Breast epithelium (tissue), 4 donors: ENCODE data around the gene RHEB. TPM values are rescaled to one million over a fixed set of nuclear protein-coding genes. Genes with fewer than 3 reads are reported as not detected.

Source experiments
- DNase-seq, 2 donors: peaks; one replicate each; pipeline ENCODE4 v3.0.0-alpha.2; 2019; ENCODE audit warnings: low spot score in 2 of 2
- H3K27ac ChIP-seq, 2 donors: fragments of 200-600 bp; sonication (generic) in 1 of 2; one replicate each; pipeline ENCODE4 v1.5.1; 2016 to 2019; ENCODE audit warnings: mild to moderate bottlenecking in 1 of 2
- H3K27me3 ChIP-seq, 2 donors: fragments of 200-600 bp; sonication (generic) in 1 of 2; one replicate each; pipeline versions ENCODE4 v1.5.1 to v1.6.0; 2017 to 2019; ENCODE audit warnings: control low read depth in 1 of 2, mild to moderate bottlenecking in 1 of 2
- H3K36me3 ChIP-seq: fragments of 200-600 bp; one replicate; pipeline ENCODE4 v1.5.1; 2019
- H3K4me1 ChIP-seq, 2 donors: fragments of 200-600 bp; sonication (generic); one replicate each; pipeline ENCODE4 v1.5.1; 2016 to 2019; ENCODE audit warnings: control low read depth in 1 of 2
- H3K4me3 ChIP-seq, 3 donors: fragments of 200-600 bp; sonication (generic); 1 replicate in 2 of 3; 2 replicates in 1 of 3; pipeline ENCODE4 v1.5.1; 2016 to 2019; ENCODE audit warnings: mild to moderate bottlenecking in 3 of 3, moderate library complexity in 2 of 3
- H3K9me3 ChIP-seq, 2 donors: fragments of 200-600 bp; sonication (generic) in 1 of 2; one replicate each; pipeline ENCODE4 v1.5.1; 2016 to 2019; ENCODE audit warnings: control low read depth in 1 of 2
- POLR2A ChIP-seq: fragments of 450-650 bp; IDR thresholded peaks from one replicate; pipeline ENCODE4 v1.6.1; 2016; ENCODE audit warnings: antibody characterized with exemption, mild to moderate bottlenecking, moderate library complexity
- POLR2AphosphoS5 ChIP-seq, 3 donors: sonication (generic); formaldehyde crosslinking; IDR thresholded peaks; one replicate each; pipeline ENCODE4 v1.6.1; 2017; ENCODE audit warnings: antibody characterized with exemption in 3 of 3
- intact Hi-C: fragments of 100-400 bp; cut with DNase I; formaldehyde crosslinking; loops from one replicate; pipeline ENCODE4 v1.15.1; 2023; ENCODE audit warnings: low total_unique reads
- total RNA-seq, 3 donors: library from RNA; depleted of rRNA; stranded (reverse); fragments of >200 nt; gene quantifications; one replicate each; pipeline ENCODE4 v1.1.0, GENCODE V29; 2016
- TF ChIP-seq, protein P1 (sequence below), 3 donors: fragments of 450-650 bp; IDR thresholded peaks; one replicate each; pipeline ENCODE4 v1.5.1; 2016 to 2017; ENCODE audit warnings: antibody characterized with exemption in 3 of 3, mild to moderate bottlenecking in 3 of 3, moderate library complexity in 3 of 3

Gene RHEB
- total RNA-seq, 3 donors from 2014 or later, result 89.3 to 99.3 (median 95.0) TPM

DNA sequence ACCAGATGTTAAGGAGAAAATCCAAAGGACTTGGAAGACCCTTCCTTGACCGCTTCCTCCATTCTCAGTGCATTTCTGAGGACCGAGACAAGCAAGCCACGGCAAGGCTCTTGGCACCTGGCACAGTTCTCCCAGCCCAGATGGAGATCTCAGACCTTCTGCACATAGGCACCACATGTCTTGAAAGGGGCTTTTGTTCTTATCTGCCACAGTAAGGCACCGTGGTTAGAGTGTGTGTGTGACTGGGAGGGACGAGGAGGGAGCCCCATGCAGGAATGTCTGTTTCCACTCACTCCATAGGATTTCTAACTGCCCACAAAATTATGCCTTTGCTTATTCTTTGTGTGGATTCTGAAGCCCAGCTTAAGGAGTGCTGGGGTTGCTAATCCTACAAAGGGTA, 99.6 kb downstream of the RHEB start:
- DNase-seq, result no peak
- Histone ChIP-seq H3K4me3 (no peak overlapping the region), H3K9me3 (no peaks in the 10 kb centered on the region), H3K36me3 (no peaks in the 10 kb centered on the region), H3K27ac (peak overlapping the region; percentile 30 to 35), H3K27me3 (no peaks in the 10 kb centered on the region), H3K4me1 (no peaks in the 10 kb centered on the region)
- intact Hi-C loops, result no loop called here
- no peak for TF ChIP-seq POLR2AphosphoS5 (IDR thresholded peaks at IDR 0.05)

DNA sequence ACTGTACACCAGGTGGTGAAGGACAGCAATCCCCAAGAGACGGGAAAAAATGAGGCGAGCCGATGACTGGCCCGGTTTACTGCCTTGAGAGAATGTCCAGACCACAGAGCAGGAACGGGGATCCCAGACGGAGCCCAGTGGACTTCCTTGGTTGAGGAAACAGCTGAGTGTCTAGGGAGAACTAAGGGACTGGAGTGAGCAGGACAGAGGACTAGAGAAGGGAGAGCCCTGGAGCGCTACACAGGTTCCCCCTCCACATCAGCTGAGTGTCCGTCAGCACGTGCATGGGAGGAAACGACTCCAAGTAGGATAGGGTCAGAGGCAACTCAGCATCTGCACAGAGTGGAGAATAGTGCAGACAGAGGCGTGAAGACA, 102.8 kb downstream of the RHEB start:
- TF ChIP-seq, protein P1, sequence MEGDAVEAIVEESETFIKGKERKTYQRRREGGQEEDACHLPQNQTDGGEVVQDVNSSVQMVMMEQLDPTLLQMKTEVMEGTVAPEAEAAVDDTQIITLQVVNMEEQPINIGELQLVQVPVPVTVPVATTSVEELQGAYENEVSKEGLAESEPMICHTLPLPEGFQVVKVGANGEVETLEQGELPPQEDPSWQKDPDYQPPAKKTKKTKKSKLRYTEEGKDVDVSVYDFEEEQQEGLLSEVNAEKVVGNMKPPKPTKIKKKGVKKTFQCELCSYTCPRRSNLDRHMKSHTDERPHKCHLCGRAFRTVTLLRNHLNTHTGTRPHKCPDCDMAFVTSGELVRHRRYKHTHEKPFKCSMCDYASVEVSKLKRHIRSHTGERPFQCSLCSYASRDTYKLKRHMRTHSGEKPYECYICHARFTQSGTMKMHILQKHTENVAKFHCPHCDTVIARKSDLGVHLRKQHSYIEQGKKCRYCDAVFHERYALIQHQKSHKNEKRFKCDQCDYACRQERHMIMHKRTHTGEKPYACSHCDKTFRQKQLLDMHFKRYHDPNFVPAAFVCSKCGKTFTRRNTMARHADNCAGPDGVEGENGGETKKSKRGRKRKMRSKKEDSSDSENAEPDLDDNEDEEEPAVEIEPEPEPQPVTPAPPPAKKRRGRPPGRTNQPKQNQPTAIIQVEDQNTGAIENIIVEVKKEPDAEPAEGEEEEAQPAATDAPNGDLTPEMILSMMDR (IDR thresholded peaks at IDR 0.05), result no peak
- TF ChIP-seq POLR2A, result no peak
- no peak for TF ChIP-seq POLR2AphosphoS5 (IDR thresholded peaks at IDR 0.05)
- no peaks in the 10 kb centered on the region for H3K4me1 ChIP-seq
- intact Hi-C loops, result no loop called here

DNA sequence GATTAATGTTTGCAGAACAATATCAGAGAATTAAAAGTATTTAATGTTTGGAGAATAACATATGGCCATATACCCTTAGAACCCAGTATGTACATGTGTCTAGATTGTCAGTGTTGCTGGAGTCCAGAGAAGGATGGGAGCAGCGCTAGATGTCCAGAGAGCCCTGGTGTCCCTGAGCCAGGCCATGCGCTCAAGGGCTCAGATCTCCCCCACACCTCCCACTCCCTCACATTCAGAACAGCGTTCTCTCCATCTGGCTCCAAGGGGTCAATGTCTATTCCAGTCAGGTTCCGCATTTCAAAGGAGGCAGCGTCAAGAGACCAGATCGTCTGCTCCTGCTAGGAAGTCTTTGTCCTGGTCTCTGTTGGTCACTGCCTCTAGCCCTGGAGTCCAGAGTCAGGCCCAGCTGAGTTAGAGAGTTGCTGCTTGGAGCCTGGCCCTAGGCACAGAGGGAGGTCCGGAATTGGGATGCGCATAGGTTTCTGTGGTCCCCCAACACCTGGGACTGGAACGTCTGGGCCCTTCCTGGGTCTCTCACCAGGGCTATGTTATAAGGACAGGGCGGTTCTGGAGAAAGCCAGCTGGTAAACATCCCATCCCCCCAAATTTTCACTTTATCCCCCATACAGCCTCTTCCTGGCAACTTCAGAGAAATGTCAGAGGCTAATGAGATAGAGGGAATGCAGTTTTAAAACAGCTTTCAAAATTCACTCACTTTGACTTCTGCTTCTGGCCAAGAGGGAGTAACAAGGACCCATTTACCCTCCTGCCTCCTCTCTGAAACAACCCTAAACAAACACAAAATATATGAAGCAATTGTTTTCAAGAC, 103.4 kb downstream of the RHEB start:
- no peak for DNase-seq
- TF ChIP-seq POLR2A (no peak), POLR2AphosphoS5 (IDR thresholded peaks at IDR 0.05) (no peak)
- TF ChIP-seq, protein P1 (IDR thresholded peaks at IDR 0.05), result no peak
- no peaks in the 10 kb centered on the region for H3K9me3 ChIP-seq
- H3K4me1 ChIP-seq, result no peaks in the 10 kb centered on the region
- H3K27me3 ChIP-seq, result no peaks in the 10 kb centered on the region
- intact Hi-C loops, result no loop called here
- H3K36me3 ChIP-seq, result no peaks in the 10 kb centered on the region
- peak overlapping the region in 1 of 2 donors; percentile 36 for H3K27ac ChIP-seq
- H3K4me3 ChIP-seq, result no peak overlapping the region

More for the DNA sequence above, 102.8 kb downstream of the RHEB start:
- peak overlapping the region in 1 of 2 donors; percentile 36 for H3K27ac ChIP-seq
- no peaks in the 10 kb centered on the region for H3K27me3 ChIP-seq
- no peak overlapping the region for H3K4me3 ChIP-seq
- H3K36me3 ChIP-seq, result no peaks in the 10 kb centered on the region
- no peaks in the 10 kb centered on the region for H3K9me3 ChIP-seq
- DNase-seq, result no peak

Other genes starting within 250 kb of the RHEB start
- gene NUB1, start 178.1 kb downstream of the RHEB start, total RNA-seq, result 10 to 100 TPM; 61.9 to 71.7 (median 62.7) TPM
- 10 to 100 TPM; 15.5 to 61.5 (median 57.0) TPM for gene WDR86, start 109.9 kb downstream of the RHEB start, total RNA-seq
- gene CRYGN, start 79.8 kb downstream of the RHEB start, total RNA-seq, result 1 to 10 TPM in 1 of 3 donors, under 1 TPM in 1, not detected in 1; 0.98 to 1.3 TPM